Prostate gland (tissue), 2 donors: ENCODE results near the gene RGS7. TPM values are rescaled to one million over a fixed set of nuclear protein-coding genes. Genes with fewer than 3 reads are reported as not detected.

Source experiments
- DNase-seq: peaks from one replicate; pipeline ENCODE4 v3.0.0-alpha.2; 2019; ENCODE audit warnings: low spot score
- H3K27ac ChIP-seq, 2 donors: fragments of 200-600 bp; sonication (generic); 2 replicates each; pipeline ENCODE4 v1.5.1; 2017 to 2019
- H3K27me3 ChIP-seq: fragments of 200-600 bp; sonication (generic); replicated peaks from 2 replicates; pipeline ENCODE4 v1.5.1; 2019; ENCODE audit not compliant: insufficient read depth
- H3K36me3 ChIP-seq, 2 donors: fragments of 200-600 bp; sonication (generic); 1 replicate in 1 of 2; 2 replicates in 1 of 2; pipeline versions ENCODE4 v1.5.1 to v1.8.1; 2017 to 2019
- H3K4me1 ChIP-seq: fragments of 200-600 bp; sonication (generic); replicated peaks from 2 replicates; pipeline ENCODE4 v1.5.1; 2019
- H3K4me3 ChIP-seq, 2 donors: fragments of 200-600 bp; sonication (generic); 2 replicates each; pipeline ENCODE4 v1.5.1; 2017 to 2019
- H3K9me3 ChIP-seq: fragments of 200-600 bp; sonication (generic); 2 replicates; pipeline ENCODE4 v1.5.1; 2017
- POLR2A ChIP-seq: fragments of 450-650 bp; IDR thresholded peaks from one replicate; pipeline ENCODE4 v1.6.1; 2016; ENCODE audit warnings: antibody characterized with exemption, mild to moderate bottlenecking
- POLR2AphosphoS5 ChIP-seq: sonication (generic); formaldehyde crosslinking; IDR thresholded peaks from one replicate; pipeline ENCODE4 v1.6.1; 2017; ENCODE audit warnings: antibody characterized with exemption
- WGBS: methylation state at CpG from one replicate; pipeline ENCODE4 v1.1.5; 2018; 5-methylcytosine and 5-hydroxymethylcytosine counted together
- intact Hi-C: fragments of 100-400 bp; cut with DNase I; formaldehyde crosslinking; loops from one replicate; pipeline ENCODE4 v1.14.2; 2022
- total RNA-seq, 2 donors: library from RNA; depleted of rRNA; stranded (reverse); fragments of >200 nt; gene quantifications; one replicate each; pipeline ENCODE4 v1.1.0, GENCODE V29; 2016
- TF ChIP-seq, protein P1 (sequence below), 4 experiments: fragments of 200-600 bp in 2 of 4; fragments of 450-650 bp in 2 of 4; sonication (generic) in 2 of 4; IDR thresholded peaks; 1 replicate in 3 of 4; 2 replicates in 1 of 4; pipeline ENCODE4 v1.5.1; 2016 to 2019; ENCODE audit warnings: antibody characterized with exemption in 4 of 4, mild to moderate bottlenecking in 2 of 4, moderate library complexity in 2 of 4

Gene RGS7
- total RNA-seq, 2 donors from 2014 or later = 0.32 to 1.3 TPM

DNA sequence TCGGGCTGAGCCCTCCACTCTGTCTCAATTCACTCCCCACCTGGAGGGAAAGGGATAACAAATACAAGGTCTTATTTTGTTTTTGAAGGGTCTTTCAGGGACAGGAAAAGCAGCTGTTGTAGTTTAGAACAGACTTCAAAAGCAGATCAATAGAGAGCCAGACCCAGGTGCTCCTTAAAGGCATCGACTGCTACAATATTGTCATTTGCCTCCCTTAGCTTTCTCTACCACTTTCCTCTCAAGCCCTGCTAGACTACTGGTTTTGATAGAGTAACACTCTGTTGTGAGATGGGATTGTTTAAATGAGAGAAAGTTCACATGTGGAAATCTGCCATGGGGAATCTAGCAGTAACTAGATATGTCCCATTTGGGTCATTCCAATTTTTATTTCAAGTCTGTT lies 24.0 kb downstream of the RGS7 start:
- Histone ChIP-seq H3K9me3 (no peaks in the 10 kb centered on the region), H3K4me1 (no peaks in the 10 kb centered on the region), H3K4me3 (no peak overlapping the region), H3K27me3 (no peaks in the 10 kb centered on the region), H3K36me3 (no peaks in the 10 kb centered on the region), H3K27ac (no peak overlapping the region)
- TF ChIP-seq POLR2A (no peak), POLR2AphosphoS5 (no peak)
- TF ChIP-seq, protein P1, sequence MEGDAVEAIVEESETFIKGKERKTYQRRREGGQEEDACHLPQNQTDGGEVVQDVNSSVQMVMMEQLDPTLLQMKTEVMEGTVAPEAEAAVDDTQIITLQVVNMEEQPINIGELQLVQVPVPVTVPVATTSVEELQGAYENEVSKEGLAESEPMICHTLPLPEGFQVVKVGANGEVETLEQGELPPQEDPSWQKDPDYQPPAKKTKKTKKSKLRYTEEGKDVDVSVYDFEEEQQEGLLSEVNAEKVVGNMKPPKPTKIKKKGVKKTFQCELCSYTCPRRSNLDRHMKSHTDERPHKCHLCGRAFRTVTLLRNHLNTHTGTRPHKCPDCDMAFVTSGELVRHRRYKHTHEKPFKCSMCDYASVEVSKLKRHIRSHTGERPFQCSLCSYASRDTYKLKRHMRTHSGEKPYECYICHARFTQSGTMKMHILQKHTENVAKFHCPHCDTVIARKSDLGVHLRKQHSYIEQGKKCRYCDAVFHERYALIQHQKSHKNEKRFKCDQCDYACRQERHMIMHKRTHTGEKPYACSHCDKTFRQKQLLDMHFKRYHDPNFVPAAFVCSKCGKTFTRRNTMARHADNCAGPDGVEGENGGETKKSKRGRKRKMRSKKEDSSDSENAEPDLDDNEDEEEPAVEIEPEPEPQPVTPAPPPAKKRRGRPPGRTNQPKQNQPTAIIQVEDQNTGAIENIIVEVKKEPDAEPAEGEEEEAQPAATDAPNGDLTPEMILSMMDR (IDR thresholded peaks at IDR 0.05) = no peak
- intact Hi-C loops = no loop called here
- no peak for DNase-seq
- 41% methylated on average over 2 of the region's 2 CpGs for WGBS

DNA sequence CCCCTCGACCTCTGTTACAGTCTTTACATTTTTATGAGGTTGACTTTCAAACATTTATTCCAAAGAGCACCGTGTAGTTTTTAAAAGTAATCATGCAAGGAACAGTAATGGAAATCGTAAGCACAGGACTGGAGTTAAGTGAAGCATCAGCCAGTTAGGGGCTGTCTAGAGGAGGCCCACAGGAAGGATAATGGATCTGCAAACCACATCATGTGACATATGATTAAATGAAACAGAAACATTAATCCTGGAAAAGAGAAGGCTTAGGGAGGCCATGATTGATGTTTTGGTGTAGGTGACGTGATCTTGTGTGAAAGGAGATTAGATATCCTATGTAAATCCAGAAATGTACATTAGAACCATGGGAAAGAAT lies 25.0 kb downstream of the RGS7 start:
- Histone ChIP-seq H3K36me3 (no peaks in the 10 kb centered on the region), H3K27ac (no peak overlapping the region), H3K27me3 (no peaks in the 10 kb centered on the region), H3K4me1 (no peaks in the 10 kb centered on the region), H3K4me3 (no peak overlapping the region), H3K9me3 (no peaks in the 10 kb centered on the region)
- no peak for TF ChIP-seq POLR2A
- TF ChIP-seq, protein P1 (IDR thresholded peaks at IDR 0.05) = no peak
- TF ChIP-seq POLR2AphosphoS5 = no peak
- no peak for DNase-seq
- 45% methylated on average over 4 of the region's 4 CpGs for WGBS
- intact Hi-C loops = no loop called here

DNA sequence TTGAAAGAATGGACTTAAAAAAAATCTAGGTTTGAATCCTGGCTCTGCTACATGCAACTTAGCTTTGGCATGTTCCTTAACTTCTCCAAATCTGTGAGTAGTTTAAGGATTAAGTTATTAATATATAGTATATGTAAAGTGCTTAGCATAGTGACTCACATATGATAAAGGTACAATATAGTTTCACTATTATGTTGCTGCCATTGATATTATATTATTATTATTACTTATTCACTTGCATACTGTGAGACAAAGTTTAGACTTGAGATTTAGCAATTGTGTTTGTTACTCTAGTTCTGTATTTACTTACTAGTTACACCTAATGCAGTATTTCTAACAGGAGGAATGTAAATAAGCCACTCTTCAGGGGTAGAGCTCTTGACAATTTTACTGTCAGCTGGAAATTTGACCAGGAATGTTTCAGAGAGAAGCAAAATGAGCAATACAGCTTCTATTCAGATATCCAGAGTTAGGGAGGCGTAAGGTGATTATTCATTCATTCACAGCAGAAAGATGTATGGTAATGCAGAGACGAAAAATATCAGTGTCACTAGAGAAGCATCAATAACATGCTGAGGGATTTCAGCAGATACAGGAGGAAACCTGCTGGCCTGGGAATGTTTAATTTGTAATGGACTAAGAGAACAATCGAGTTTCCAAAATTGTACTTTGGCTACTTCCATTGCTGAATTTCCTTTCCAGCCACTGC lies 25.5 kb downstream of the RGS7 start:
- no peak for DNase-seq
- Histone ChIP-seq H3K9me3 (no peaks in the 10 kb centered on the region), H3K27me3 (no peaks in the 10 kb centered on the region), H3K4me1 (no peaks in the 10 kb centered on the region), H3K36me3 (no peaks in the 10 kb centered on the region), H3K4me3 (no peak overlapping the region), H3K27ac (no peak overlapping the region)
- WGBS = 77% methylated on average over 3 of the region's 3 CpGs
- intact Hi-C loops = no loop called here
- TF ChIP-seq, protein P1 (IDR thresholded peaks at IDR 0.05) = no peak
- no peak for TF ChIP-seq POLR2AphosphoS5
- TF ChIP-seq POLR2A = no peak

DNA sequence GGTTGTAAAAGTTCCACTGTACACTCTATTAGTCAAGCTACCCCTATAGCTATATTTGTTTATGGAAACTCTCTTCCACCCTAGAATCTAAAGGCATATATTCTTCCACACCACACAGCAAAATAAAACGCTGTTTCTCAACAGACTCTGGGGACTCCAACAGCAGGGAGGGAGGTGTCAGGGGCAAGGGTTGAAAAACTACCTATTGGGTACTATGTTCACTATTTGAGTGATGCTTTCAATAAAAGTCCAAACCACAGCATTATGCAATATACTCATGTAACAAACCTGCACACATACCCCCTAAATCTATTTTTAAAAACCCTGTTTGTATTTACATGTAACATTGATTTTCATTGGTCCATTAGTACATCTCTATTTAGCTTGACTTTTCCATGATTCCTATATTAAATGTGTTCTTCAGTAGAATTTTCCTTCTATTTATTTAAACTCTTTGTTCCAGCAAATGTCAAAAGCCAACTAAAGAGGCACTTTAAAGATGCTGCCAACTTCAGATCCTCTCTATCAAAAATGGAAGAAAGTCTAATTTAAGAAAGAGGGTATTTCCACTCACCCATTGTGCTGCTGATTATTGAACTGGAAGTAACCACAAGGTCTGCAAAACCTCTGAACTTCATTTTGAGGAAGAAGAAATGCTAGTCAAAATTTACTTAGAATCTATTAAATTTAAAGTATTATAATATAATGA lies 26.2 kb downstream of the RGS7 start:
- Histone ChIP-seq H3K27ac (no peak overlapping the region), H3K4me1 (no peaks in the 10 kb centered on the region), H3K9me3 (no peaks in the 10 kb centered on the region), H3K27me3 (no peaks in the 10 kb centered on the region), H3K36me3 (no peaks in the 10 kb centered on the region), H3K4me3 (no peak overlapping the region)
- intact Hi-C loops = no loop called here
- TF ChIP-seq POLR2A = no peak
- TF ChIP-seq, protein P1 (IDR thresholded peaks at IDR 0.05) = no peak
- no peak for TF ChIP-seq POLR2AphosphoS5
- 56% methylated on average over 1 of the region's 1 CpG for WGBS
- DNase-seq = no peak

DNA sequence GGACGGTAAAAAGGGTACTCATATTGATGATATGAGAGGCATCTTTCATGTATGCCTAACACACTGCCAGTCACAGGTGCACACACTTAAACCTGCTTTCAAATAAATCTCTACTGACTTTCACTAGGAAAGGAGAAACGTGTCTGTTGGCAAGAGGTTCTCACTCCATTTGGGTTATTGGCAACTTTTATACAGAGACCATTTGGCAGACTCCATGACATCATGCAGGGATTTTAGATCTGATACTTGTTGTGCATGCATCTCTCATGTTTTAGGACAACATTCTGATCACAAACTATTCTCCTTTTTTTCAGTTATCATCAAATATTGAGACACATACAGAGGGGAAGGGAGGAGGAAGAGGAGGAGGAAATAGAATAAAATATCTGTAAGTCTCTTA lies 31.5 kb downstream of the RGS7 start:
- no peak for DNase-seq
- TF ChIP-seq POLR2AphosphoS5 (no peak), POLR2A (no peak)
- TF ChIP-seq, protein P1 (IDR thresholded peaks at IDR 0.05) = no peak
- Histone ChIP-seq H3K36me3 (no peaks in the 10 kb centered on the region), H3K9me3 (no peaks in the 10 kb centered on the region), H3K27me3 (no peaks in the 10 kb centered on the region), H3K27ac (no peak overlapping the region), H3K4me1 (no peaks in the 10 kb centered on the region), H3K4me3 (no peak overlapping the region)
- 66% methylated on average over 2 of the region's 2 CpGs for WGBS
- intact Hi-C loops = no loop called here
